Ammon's horn (tissue), 1 donor: ENCODE data around the gene TSPAN2.

ENCODE experiments used
- DNase-seq: peaks from one replicate; pipeline ENCODE4 v3.0.0-alpha.2; 2016; ENCODE audit warnings: low spot score

The TSPAN2 gene

GRCh38 chr1:115074839-115075534 is 14.3 kb downstream of the TSPAN2 start:
- no peak for DNase-seq

GRCh38 chr1:115073298-115074087 is 15.8 kb downstream of the TSPAN2 start:
- DNase-seq, result no peak

GRCh38 chr1:115071012-115071664 is 18.2 kb downstream of the TSPAN2 start:
- no peak for DNase-seq

- no peak for DNase-seq
Observed at GRCh38 chr1:115069659-115070308, 19.5 kb downstream of the TSPAN2 start.

- DNase-seq, result no peak
Observed at GRCh38 chr1:115068826-115069585, 20.3 kb downstream of the TSPAN2 start.

GRCh38 chr1:115067161-115067859 is 22.0 kb downstream of the TSPAN2 start:
- no peak for DNase-seq

GRCh38 chr1:115065021-115065420 is 24.3 kb downstream of the TSPAN2 start:
- DNase-seq, result no peak

- DNase-seq, result no peak
Observed at GRCh38 chr1:115064461-115064860, 24.8 kb downstream of the TSPAN2 start.

GRCh38 chr1:115063228-115063901 is 25.9 kb downstream of the TSPAN2 start:
- no peak for DNase-seq

GRCh38 chr1:115062542-115063004 is 26.7 kb downstream of the TSPAN2 start:
- no peak for DNase-seq

- no peak for DNase-seq
Observed at GRCh38 chr1:115060501-115060900, 28.8 kb downstream of the TSPAN2 start.

GRCh38 chr1:115059316-115059715 is 30.0 kb downstream of the TSPAN2 start:
- no peak for DNase-seq

- DNase-seq, result no peak
Observed at GRCh38 chr1:115057661-115058254, 31.5 kb downstream of the TSPAN2 start.

- DNase-seq, result no peak
Observed at GRCh38 chr1:115056395-115056798, 32.9 kb downstream of the TSPAN2 start.

- DNase-seq, result peak; percentile 39
Observed at GRCh38 chr1:115052454-115053083, 36.7 kb downstream of the TSPAN2 start.

- DNase-seq, result no peak
Observed at GRCh38 chr1:115051850-115052249, 37.5 kb downstream of the TSPAN2 start.

- no peak for DNase-seq
Observed at GRCh38 chr1:115046751-115047150, 42.6 kb downstream of the TSPAN2 start.

- no peak for DNase-seq
Observed at GRCh38 chr1:115041654-115042053, 47.6 kb downstream of the TSPAN2 start.

- DNase-seq, result no peak
Observed at GRCh38 chr1:115040501-115040900, 48.8 kb downstream of the TSPAN2 start.
